Breast epithelium (tissue), 3 donors: ENCODE results near the gene SSTR3.

Experiments
- CTCF ChIP-seq, 3 donors: fragments of 450-650 bp; IDR thresholded peaks; one replicate each; pipeline ENCODE4 v1.5.1; 2016 to 2017; ENCODE audit warnings: antibody characterized with exemption in 3 of 3, mild to moderate bottlenecking in 3 of 3, moderate library complexity in 3 of 3
- POLR2A ChIP-seq: fragments of 450-650 bp; IDR thresholded peaks from one replicate; pipeline ENCODE4 v1.6.1; 2016; ENCODE audit warnings: antibody characterized with exemption, mild to moderate bottlenecking, moderate library complexity
- POLR2AphosphoS5 ChIP-seq, 3 donors: sonication (generic); formaldehyde crosslinking; IDR thresholded peaks; one replicate each; pipeline ENCODE4 v1.6.1; 2017; ENCODE audit warnings: antibody characterized with exemption in 3 of 3

DNA sequence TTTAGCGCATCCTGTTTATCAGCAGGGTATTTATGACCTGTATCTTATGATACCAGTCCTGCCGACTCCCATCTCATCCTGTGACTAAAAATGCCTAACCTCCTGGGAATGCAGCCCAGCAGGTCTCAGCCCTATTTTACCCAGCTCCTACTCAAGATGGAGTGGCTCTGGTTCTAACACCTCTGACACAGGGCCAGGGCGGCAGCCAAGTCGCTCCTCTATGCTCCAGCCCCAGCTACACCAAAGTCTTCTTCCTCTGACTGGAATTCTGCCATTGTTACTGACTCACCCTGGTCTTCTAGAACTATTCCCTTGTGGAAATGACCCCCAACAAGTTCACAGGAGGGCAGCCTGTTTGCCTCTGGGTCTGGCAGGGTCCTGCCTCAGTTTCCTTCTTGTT, 16.4 kb downstream of the SSTR3 start:
- TF ChIP-seq POLR2A (no peak), CTCF (IDR thresholded peaks at IDR 0.05) (no peak), POLR2AphosphoS5 (IDR thresholded peaks at IDR 0.05) (no peak)
